Measurements from ENCODE around the gene CAST.
"Not testable (repeated sequence)": the region's sequence is repeated elsewhere in the genome, so short reads cannot be mapped to it uniquely, and the experiment has no call there.

Gene CAST

DNA sequence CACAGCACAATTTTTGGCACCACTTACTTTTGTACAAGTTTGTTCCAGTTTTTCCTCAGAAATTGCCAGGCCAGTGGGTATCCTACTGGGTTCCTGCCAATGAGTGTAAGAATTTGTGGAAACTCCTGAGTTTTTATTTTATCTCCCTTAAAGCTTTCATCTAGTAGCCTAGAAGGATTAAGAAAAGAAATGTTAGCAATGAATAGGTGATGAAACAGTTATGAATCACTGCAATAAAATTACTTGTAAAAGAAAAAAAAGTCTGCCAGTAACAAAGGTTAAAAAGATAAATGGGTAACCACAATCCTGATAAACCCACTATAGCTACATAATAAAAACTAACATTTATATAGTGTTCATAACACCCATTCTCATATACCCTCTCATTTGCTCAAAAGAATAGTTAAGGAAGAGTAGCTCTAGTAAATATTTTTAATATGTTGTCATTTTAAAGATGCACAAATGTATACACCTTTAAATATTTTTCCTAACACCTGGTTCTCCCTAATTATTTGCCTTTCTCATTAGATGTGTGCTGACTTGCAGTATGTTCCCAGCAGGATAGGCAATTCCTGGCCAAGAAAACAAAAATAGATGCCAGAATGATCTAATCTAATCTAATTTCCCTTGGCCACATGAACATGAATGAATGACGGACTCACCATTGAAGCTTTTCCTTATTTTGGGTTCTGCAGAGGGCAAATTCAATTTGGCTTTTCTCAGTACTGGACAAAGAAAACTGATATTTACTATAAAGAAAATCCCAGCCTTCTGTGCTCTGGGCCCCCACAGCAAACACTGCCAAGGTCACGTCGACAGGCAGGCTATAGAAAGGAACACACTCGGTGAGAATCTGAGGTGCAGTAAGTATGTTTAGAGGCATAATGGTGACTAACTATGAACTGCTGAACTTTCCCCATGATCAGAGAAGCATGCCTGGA, 119.1 kb downstream of the CAST start:
- peak; percentile 32 for DNase-seq (ENCODE audit: low spot score)

- no peak for DNase-seq (ENCODE audit: low spot score)
Measured at GRCh38 chr5:96783326-96783725, 121.2 kb downstream of the CAST start.

GRCh38 chr5:96785326-96786109, 123.3 kb downstream of the CAST start:
- DNase-seq (ENCODE audit: low spot score): no peak

DNA sequence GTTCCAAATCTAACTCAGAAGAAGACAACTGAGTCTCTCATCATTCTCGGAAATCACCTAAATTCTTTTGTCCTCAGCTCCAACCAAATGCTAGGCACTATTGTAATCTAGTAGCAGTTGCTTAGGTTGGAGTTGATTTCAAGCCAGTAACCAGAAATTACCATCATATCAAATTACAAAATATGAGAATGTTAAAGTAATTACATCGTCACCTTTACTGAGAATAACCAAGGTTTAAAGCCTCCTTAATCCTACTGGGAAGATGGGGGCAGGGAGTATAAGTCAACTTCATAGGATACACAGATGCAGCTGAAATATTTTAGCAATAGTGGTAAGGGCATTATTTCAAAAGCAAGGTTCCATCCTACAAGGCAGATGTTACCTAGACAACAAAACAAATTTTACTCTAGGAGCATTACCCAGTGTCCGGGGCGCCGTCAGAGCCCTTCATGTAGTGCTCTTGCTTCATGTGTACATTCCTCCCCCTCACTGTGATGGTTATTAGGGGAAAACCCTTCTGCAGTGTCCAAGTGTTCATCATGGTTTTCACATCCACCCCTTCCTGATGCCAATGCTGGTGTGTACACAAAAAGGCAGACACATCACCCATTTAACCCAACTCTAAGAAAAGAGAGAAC, 126.1 kb downstream of the CAST start:
- DNase-seq (ENCODE audit: low spot score): no peak

GRCh38 chr5:96789794-96790330, 127.7 kb downstream of the CAST start:
- DNase-seq (ENCODE audit: low spot score): no peak

- peak; percentile 28 for DNase-seq (ENCODE audit: low spot score)
Measured at GRCh38 chr5:96790961-96791504, 128.9 kb downstream of the CAST start.

DNA sequence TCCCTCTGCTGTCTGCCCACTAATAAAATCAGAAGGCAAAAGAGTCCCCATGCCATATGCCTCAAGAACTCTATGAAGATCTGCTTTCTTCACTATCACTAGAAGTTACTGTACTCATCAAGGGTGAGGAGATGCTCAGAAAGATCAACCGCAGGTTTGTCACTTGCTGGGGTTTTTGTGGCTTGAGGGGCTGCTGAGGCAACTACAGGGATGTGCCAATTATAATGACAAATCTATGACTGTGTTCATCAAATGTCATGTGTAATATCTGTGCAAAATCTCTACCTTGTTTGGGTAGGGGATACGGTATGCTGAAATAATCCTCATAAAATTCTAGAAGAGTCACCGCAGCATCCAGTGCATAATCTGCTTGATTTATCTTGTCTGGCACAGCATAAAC, 132.6 kb downstream of the CAST start:
- no peak for DNase-seq (ENCODE audit: low spot score)

DNA sequence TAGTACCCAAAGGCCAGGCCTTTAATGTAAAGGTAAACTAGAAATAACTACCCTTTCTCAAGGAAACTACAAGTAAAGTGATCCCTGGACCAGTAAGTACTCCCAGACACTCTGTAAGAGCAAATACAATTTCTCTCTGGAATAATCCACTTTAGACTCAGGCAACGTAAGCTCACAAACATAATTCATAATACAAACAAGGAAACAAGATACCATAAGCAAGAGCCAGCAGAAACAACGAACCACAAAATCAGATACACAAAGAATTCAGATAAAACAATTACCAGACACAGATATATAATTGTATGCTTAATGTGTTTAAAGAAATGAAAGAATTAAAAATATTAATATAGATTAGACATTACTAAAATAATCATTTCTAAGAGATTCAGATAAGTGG, 133.4 kb downstream of the CAST start:
- no peak for DNase-seq (ENCODE audit: low spot score)

GRCh38 chr5:96796434-96796833, 134.3 kb downstream of the CAST start:
- no peak for DNase-seq (ENCODE audit: low spot score)

DNA sequence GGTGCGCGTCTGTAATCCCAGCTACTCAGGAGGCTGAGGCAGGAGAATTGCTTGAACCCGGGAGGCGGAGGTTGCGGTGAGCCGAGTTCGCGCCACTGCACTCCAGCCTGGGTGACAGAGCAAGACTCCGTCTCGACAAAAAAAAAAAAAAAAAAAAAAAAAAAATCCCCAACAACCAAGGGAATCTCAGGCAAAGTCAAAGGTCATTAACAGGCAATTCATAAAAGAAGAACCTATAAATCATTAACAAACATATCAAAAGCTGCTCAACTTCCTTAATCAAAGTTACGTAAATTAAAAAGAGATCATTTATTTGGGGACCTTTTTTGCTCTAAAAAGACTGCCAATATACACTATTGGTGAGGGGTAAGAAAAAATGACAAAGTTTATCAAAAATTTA, 139.5 kb downstream of the CAST start:
- DNase-seq (ENCODE audit: low spot score): not testable (repeated sequence)

DNA sequence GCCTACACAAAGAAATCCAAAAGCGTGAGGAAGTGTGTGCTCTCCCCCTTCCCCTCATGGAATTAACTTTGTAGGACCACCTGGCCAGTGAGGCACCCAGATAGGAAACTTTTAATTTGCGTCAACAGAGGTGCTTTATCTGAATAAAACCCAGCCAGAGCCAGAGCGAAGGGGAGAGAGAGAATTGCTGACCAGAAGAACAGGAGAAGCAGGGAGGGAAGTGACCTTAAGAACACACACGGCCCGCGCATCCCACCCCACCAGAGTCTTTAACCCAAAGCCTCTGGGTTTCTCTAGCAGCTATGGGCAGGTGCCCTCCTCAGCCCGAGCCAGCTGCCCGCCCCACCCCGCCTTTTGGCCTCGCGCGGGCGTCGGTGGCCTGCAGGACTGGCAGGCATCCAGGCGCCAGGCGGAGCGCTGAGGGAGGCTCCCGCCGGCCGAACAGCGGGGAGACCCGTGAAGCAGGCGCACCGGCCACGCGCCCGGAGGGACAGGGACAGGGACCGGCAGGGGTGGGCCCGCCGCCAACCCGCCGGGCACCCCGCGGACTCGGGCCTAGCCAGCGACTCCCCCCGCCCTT, 145.0 kb downstream of the CAST start:
- peak; percentile 91 for DNase-seq (ENCODE audit: low spot score)

GRCh38 chr5:96808541-96808828, 146.3 kb downstream of the CAST start:
- DNase-seq (ENCODE audit: low spot score): no peak

DNA sequence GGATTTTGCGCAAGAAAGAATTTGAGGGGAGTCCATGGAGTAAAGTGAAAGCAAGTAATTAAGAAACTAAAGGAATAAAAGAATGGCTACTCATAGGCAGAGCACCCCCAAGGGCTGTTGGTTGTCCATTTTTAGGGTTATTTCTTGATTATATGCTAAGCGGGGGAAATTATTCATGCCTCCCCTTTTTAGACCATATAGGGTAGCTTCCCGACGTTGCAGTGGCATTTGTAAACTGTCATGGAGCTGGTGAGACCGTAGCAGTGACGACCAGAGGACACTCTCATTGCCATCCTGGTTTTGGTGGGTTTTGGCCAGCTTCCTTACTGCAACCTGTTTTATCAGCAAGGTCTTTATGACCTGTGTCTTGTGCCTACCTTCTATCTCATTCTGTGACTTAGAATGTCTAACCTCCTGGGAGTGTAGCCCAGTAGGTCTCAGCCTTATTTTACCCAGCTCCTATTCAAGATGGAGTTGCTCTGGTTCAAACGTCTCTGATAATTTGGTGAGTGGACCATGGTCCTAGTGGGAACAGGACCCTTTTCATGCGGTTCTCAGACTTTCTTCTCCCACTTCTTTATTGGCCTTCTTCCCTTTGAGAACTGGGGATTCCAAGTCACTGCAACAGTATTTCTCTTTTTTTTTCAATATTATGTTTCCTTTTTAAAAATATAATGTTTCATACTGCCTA, 146.8 kb downstream of the CAST start:
- DNase-seq (ENCODE audit: low spot score): no peak

DNA sequence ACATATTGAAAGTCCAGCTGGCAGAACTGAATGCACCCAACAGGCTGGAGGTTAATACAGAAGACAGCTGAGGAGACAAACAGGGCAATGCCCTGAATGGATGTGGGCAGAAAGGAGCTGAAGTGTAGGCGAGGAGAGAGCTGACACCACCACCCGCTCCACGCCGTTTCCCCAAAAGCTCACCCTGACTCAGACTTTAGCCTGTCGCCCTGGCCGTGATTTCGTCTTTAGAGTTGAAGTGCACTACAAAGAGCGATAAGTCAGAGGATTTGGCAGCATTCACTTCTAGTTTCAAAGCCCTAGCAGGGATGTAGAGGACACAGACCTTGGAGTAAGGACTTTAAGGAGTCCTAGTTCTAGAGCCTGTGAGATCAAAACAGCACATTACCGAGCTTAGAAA, 147.7 kb downstream of the CAST start:
- DNase-seq (ENCODE audit: low spot score): no peak

DNA sequence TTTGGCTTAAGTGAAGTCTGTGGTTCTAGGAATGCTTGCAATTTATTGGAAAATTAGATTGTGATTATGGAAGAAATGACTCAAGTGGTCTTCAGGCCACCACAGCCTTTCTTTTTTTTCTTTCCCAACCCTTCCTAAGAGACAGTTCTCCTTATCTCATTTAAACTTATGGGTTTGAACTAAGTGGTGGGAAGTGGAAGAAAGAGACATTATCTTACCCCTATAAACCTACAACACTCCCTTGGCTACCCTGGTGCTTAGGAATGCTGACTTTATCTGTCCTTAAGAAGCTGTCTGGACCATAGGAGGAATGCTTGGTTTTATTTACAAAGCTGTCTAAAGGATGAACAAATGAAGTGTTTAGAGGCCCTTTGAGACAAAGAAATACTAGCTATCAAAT, 150.7 kb downstream of the CAST start:
- DNase-seq (ENCODE audit: low spot score): no peak

DNA sequence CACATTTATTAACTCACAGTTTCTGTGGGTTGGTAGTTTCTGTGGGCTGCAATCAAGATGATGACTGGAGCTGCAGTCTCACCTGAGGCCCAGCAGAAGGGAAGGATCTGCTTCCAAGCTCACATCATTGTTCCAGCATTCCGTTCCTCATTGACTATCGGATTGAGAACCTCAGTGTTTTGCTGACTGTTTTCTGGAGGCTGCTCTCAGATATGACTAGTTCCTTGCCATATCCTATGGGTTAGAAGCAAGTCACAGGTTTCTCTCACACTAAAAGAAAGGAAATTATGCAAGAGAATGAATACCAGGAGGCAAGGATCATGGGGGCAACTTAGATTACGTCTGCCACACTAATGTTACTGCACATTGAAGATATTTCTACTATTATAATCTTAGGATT, 151.9 kb downstream of the CAST start:
- no peak for DNase-seq (ENCODE audit: low spot score)

GRCh38 chr5:96816411-96816939, 154.3 kb downstream of the CAST start:
- DNase-seq (ENCODE audit: low spot score): no peak

DNA sequence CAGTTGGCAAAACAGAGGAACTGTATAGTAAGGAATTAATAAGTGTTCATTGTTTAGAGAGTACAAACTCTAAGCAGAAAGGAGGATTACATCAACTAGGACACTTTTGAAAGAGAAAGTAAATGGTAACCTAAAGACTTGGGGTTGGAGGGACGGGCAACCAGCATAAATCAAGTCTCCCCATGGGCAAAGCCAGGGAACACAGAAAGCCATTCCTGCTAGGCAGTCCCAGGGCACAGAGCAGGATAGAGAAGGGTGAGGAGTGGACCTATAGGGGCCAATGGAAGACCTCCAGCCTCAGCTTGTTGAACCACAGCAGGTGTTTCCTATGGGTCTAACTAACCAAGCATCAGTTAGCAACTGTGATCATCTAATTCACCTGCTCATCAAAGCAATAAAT, 154.8 kb downstream of the CAST start:
- no peak for DNase-seq (ENCODE audit: low spot score)

DNA sequence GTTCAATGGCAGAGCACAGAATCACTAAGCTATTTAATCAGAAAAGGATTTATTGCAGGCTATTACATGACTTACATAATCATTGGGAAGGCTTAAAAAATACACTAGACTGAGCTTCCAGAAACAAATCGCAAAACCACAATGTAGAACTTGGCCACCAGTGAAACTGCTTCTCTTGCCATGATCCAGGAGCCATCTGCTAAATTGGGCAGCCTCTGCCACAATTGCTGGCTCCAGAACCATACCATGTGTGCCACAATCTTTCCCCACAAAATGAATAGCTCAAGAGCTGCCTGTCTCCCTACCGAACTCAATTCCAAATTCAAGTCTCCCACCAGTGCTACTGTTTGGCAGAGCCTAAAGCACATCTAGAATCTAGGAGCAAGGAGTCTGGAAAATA, 155.3 kb downstream of the CAST start:
- no peak for DNase-seq (ENCODE audit: low spot score)

GRCh38 chr5:96818125-96818788, 156.1 kb downstream of the CAST start:
- DNase-seq (ENCODE audit: low spot score): no peak

GRCh38 chr5:96819806-96820205, 157.6 kb downstream of the CAST start:
- no peak for DNase-seq (ENCODE audit: low spot score)

All from AG20443 (cell line).